GM18907 (cell line): Measurements from ENCODE around the gene KCNK10.
"Not testable (repeated sequence)": the region's sequence is repeated elsewhere in the genome, so short reads cannot be mapped to it uniquely, and the experiment has no call there.

Source experiments
- ATAC-seq: cut with Tn5 transposase; IDR thresholded peaks from one replicate; pipeline ENCODE4 v1.9.1; 2021; ENCODE audit warnings: mild to moderate bottlenecking, moderate library complexity; ENCODE audit not compliant: unreplicated experiment

KCNK10 gene

DNA sequence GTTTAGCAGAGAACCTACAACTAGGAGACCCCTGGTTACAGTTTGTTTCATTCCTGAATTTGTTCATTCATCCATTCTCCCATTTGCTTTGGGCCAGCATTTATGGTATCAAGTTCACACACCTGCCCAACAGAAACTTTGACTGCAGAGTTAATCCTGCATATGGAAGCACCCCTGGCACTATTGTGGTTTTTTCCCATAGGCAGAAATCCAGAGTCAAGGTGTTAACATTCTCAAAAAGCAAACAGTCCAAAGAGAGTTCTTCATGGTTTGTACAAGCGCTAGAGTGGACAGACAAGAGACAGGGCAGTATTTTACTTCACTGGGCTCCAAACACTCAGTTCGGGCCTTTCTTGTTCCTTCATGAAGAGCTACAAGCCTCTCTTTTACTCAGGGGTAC is 51.9 kb downstream of the KCNK10 start:
- no peak for ATAC-seq

DNA sequence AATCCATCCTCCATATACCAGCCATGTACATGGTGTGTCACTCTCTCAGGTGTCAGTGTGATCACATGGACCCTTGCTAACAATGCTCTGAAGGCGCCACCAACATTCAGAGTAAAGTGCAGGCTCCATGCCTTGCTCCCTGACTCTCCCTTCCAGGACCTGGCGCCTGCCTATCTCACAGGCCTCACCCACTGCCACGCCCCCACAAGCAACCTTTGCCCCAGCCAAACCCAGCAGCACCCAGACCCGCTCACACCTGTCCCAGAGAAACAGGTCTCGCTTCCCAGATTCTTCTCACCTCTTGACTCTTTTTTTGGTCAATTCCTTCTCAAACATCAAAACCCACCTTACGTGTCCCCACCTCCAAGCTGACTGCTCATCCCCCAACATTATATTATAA is 52.3 kb downstream of the KCNK10 start:
- no peak for ATAC-seq

DNA sequence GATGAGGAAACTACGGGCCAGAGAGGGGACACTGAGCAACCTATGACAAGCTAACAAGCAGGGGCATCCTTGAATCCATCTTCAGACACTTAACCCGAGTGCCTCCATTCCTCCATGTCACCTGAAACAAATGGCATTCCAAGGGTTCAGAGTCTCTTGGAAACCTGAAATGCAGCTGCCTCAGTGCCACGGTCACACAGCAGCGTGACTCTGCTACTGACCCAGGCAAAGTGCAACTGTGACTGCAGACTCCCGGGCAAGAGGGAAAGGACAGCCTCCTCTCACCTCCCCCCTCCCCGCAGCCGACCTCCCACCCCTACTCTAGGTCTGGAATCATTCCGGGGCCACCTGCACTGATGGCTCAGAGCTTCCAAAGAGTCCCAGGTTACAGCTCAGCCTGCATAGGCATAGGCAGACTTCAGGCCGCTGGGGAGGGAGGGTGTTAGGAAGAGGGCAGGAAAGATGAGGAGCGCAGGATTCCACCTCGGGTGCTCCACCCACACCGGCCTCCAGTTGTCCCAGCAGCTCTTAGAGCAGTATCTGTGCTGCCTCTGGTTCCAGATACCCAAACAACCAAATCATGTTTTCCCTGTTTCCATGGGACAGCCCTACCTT is 53.2 kb downstream of the KCNK10 start:
- no peak for ATAC-seq

DNA sequence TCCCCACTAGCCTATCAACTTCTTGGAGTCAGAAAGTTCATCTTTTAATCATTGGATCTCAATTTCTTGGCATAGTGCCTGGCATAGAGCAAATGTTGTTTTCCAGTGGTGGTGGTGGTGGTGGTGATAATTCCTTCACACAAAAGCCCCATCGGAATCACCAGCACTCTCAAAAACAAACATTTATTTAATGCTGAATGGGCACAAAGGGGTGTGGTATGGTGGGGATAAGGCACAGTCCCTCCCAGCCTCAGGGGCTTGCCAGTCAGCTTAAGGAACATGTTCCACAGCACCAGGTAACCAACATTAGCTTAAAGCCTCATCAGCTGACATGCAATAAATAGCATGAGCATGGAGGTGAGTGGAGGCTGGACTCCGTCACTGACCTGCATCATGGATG is 56.6 kb downstream of the KCNK10 start:
- no peak for ATAC-seq

DNA sequence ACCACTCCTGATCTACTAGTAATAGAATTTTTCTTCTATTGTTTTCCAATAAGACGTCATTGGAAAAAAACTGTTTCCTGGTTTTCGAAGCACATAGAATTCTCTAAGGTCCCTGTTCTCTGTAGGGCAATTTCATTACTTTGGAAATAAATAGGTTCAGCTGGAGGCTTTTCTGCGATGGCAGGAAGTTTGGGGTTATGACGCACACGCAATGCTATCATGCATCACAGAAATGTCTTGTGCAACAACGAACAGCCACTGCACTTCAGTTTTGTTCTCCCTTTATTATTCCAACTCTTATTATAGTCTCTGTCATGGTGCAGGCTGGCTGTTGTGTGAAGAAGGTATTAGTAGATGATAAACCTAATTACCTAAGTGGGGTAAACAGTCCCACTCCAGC is 59.0 kb downstream of the KCNK10 start:
- no peak for ATAC-seq

DNA sequence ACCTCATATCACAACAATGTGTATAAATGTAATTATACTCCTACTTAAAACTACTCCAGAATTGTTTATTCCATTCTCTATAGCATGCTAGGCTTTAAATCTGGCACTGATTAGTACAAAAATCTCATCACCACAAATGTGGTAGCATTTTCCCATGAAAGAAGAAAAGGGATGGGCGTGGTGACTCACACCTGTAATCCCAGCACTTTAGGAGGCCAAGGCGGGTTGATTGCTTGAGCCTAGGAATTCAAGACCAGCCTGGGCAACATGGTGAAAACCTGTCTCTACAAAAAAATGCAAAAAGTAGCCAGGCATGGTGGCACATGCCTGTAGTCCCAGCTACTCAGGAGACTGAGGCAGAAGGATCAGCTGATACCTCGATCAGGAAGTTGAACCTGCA is 61.8 kb downstream of the KCNK10 start:
- ATAC-seq: not testable (repeated sequence)

DNA sequence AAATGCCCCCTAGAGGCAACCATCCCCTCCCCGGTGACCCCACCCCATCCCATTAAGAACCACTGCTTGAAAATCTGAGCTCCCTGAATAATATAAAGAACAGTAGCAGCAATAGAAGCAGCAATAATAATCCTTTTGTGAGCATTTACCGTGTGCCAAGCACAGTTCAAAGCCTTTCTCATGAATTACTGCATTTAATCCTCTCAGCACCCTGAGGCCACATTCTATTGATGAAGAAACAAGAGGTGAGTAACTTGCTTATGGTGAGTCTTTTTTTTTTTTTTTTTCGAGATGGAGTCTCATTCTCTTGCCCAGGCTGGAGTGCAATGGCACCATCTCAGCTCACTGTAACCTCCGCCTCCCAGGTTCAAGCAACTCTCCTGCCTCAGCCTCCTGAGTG is 65.0 kb downstream of the KCNK10 start:
- ATAC-seq: no peak

DNA sequence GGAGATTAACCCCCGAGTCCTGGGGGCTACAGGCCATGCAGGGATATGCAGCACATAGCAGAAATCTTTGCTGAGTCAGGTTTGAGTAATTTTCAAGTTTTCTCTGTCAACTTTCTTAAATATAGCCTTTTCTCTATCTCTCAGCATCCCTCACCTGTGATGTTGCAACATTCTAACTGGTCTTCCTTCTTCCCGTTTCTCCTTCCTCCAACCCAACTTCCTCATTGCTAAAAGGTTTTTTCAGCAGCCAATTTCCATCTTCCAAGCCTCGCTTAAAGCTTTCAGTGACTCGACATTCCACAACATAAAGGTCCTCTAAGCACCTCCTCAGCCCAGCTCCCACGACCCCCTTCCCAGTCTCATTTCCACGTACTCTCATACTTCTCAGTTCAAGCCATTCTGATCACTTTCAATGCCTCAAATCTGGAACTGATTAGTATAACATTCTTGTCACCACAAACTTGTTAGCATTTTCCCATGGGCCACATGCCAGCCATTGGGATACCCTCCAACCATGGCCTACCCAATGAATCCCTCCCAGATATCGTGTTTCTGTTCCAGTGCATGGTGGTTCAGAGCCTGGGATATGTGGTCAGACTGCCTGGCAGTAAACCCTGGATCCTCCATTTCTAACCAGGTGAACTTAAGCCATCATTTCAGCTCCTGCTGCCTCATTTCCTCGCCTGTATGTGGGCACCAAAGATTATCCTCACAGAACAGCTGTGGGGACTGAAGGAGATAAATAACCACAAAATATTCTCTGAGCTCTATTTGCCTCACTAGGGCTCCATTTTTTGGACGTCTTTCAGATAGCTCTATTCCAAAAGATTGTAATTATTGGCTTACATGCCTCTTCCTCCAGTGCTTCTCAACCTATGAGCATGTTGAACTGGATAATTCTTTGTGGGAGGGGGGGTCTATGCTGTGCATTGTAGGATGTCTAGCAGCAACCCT is 65.8 kb downstream of the KCNK10 start:
- no peak for ATAC-seq

DNA sequence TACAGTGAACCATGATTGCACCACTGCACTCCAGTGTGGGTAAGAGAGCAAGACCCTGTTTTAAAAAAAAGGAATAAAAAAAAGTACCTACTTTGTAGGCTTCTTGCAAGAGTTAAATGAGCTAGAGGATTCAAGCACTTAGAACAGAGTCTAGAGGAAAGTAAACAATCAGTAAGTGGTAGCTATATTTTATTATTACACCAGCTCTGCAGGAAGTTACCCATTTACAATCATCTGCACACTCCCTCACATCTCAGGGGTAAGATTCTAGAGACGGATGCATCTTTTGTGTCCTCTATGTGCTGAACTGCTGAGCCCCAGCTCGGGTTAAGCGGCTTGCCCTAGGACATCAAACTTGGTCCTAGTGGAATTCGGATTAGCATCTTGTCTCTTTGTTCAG is 67.3 kb downstream of the KCNK10 start:
- ATAC-seq: no peak

DNA sequence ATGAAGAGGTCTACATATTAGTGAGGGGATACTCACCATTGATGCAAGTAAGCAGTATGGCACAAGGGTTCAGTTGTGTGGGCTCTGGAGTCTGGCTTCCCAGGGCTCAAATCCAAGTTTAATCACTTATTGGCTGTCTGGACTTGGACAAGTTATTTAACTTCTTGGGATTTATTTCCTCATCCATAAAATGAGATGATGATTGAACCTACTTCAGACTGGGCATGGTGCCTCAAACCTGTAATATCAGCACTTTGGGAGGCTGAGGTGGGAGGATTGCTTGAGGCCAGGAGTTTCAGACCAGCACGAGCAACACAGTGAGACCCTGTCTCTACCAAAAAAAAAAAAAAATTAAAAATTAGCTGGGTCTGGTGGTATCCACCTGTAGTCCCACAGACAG is 67.9 kb downstream of the KCNK10 start:
- ATAC-seq: no peak

DNA sequence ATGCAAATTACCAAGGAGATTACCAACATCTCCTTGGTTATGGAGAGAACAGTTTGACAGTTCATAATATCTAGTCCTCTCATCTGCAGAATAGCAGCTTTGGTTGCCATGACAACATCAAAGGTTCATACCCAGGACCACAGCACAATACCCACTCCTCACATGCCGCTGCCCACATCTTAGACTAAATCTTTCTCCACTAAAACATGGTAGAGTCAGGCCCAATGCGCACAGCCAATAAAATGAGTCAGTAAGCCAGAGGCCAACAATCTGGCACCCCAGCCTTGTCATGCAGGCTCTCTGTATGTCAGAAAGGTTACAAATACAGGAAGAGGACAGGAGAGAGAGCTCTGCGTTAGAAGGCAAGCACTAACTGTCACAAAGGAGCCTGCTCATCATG is 70.6 kb downstream of the KCNK10 start:
- no peak for ATAC-seq

DNA sequence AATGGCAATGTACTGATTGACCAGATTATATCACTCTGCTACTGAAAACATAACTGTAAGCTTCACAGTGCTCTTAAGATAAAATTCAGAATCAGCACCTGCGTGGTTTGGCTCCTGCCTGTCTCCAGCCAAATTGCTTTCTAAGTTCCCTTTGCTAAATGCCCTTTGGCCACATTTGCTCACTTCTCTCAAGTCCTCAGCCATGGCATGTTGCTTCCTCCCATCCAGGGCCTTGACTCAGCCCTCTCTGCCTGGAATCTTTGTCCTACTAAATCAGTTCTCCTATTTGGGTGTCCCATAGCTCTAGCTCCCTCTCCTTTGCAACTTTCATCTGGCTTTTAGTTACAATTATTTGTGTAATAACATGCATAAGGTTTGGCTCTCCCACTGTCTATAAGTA is 71.4 kb downstream of the KCNK10 start:
- ATAC-seq: no peak

DNA sequence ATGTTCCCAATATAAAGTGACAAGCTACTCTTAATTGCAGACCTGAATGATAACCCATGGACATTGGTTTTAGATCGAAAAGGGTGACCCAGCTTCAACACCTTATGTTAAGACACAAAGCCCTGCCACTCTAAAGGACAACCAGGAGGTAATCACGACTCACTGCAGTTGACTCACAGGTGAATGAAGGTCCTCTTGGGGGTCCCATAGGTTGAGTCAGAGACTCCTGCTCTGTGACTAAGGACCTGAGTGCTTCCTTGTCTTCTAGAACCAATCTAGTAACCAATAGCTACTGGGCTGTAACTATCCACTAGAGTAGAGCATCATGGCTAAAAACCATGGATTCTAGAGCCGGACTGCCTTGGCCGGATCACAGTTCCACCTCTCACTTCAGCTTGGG is 73.8 kb downstream of the KCNK10 start:
- no peak for ATAC-seq

DNA sequence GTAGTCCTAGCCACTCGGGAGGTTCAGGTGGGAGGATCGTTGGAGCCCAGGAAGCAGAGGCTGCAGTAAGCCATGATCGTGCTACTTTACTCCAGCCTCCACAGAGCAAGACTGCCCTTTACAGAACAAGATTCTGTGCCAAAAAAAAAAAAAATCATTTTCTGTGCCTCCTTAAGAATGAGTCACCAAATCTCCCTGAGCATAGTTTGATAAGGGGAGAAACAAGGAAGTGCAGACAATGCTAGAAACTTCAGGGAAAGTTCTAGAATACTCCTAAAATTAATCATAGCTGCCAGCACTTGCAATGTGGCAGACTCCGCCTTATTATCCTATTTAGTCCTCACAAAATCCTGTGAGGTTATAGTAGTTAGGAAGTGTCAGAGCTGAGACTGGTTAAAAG is 74.5 kb downstream of the KCNK10 start:
- no peak for ATAC-seq

DNA sequence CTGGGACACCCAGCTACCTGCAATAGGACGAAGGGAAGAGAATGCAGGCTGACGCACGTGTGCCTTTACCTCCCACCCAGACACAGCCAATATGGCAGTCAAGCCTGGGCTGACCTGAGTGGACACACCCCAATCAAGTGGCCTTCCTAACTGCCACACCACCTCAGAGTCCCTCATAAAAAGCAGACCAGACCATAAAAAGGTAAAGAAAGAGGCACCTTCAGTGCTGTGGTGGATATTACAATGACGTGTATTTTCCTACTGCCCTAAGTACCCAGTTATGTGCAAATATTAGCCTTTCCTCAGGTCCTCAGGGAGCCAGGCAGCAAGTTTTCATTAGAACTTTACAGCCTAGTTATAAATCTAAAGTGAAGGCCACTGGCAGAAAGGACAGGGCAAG is 75.8 kb downstream of the KCNK10 start:
- ATAC-seq: no peak

DNA sequence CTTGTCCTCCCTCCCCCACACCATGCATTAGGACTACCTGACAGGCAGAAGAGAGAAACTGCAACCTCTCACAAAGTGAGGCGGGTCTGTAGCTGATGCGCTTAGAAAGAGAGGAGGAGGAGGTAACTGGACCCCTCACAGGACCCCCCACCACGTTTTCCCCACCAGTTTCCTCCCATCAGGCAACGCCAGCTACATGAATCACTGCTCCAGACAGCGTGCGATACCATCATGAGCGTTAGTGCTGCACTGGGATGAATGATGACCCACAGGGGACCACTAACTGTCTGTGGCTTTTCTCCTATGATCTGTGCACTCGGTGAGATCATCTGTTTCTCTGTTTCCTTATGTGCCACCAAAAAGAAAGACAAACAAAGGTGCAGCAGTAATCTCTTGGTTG is 77.7 kb downstream of the KCNK10 start:
- ATAC-seq: no peak

DNA sequence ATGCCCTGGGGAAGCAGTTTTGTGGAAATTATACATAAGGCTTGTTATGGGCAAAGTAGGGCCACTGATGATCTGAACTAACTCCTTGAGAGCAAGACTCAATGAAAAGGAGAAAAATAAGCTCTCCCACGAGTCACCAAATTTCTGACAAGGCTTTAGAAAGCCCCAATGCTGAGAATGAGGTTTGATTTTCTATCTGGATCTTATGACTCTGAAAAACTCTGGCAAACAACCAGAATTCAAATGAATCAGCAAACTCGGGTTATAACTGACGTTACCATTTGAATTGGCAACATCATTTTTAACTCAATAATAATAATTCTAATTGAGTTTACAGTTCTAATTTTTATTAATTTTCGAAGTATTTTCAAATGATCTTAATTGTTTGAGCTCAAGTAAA is 79.1 kb downstream of the KCNK10 start:
- ATAC-seq: no peak

DNA sequence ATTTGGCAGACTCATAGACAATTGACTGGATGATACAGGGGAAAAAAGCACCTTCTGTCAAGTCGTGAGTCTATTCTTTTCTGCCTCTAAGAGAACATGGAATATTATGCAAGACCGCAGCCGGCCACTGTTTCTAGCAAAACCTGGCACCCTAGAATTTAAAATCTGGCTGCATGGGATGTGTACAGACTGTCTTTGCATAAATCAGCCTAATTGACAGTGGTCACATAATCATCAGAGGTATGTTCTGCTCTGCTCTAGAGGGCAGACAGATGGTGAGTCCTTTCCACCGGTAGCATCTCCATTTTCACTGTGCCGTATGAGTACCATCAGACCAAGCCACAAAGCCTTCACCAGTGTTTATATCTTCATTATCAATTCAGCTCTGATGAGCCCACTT is 80.6 kb downstream of the KCNK10 start:
- no peak for ATAC-seq

DNA sequence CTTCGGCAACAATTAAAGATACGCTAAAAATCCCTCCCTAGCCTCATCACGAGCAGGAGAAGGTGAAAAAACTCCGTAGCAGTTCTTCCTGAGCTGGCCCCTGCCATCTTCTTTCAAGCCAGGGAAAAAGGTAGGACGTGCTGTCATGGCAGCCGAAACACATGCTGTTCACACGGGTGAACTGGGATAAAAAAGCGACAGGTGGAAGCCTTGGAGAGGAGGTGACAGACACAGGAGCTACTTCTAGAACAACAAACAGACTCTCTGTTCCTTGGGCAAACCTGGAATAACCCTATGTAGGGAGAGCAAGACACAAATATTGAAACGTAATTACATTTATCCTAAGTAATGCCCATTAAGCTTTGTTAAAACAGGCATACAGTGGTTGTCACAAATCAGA is 81.3 kb downstream of the KCNK10 start:
- no peak for ATAC-seq

DNA sequence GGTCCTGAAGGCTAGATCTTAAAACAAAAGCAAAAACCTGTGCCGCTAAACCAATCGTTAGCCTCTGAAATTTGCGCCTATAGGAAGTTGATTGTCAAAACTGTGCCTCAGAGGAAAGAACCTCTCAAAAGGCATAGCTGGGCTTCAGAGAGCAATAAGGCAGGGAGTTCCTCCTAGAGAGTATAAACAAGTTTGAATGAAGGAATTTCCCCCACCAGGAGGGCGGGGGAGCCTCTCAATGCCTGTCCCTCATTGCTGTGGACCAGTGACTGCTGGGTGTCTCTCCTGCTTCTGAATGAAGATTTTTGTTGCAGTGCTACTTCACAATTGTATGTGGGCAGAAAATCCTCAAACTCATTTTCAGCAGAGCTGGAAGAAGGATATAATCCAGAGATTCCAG is 88.6 kb downstream of the KCNK10 start:
- ATAC-seq: no peak

DNA sequence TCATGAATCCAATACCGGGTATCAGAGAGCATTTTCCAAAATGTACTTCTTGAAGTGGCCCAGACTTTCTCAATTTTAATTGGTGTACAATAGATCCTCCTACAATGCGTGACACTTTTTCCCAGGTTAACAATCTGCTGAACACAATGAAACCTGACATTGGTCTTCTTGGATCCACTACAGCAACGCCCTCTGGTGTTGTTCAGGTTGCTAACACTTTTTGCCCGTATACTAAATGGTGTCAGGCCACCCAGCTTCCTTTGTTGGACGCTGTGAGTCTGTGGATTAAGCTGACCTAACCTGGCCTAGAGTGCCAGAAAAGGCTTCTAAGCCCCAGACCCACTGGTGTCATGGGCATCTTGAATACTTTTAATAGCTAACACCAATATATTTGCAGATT is 89.2 kb downstream of the KCNK10 start:
- no peak for ATAC-seq

DNA sequence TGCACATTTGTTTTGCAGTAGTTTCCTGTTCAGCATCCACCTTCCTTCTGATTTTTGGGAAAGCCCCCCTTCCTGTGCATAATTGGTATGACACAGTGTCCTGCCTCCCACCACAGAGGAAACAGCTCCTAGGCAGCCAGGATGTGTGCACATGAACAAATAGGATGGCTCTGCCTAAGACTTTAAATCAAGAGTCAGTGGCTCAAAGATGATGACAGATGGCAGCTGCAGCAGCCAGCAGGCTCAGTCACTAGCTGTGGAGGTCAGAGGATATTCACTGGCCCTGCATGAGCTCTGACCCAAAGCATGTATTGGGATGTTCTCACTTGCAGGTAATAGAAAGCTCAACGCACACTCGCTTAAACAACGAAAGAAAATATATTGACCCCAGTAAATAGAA is 90.3 kb downstream of the KCNK10 start:
- no peak for ATAC-seq

DNA sequence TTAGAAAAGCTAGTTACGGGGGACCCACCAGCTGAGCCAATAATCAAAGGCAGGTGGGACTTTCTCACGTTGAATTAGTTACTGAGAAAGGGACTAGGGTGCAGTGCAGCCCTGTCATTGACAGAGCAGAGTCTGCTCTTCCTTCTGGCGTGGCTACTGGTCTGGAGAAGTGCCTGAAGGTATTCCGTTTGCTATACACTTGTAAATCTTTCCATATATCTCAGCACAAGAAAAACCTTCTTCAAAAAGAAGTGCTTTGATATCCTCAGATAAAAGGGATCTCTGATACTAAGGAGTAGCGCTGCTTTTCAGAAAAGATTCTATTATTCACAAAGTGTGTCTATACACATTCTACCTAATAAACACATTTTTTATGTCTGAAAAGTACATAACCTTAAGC is 91.5 kb downstream of the KCNK10 start:
- ATAC-seq: no peak
